UCSD-AML1 (cell line): ENCODE data around the gene SEC24A.
A peak's percentile ranks its signal among the peaks of the same experiment; 100 is the strongest.
"Not testable (repeated sequence)": the region's sequence is repeated elsewhere in the genome, so short reads cannot be mapped to it uniquely, and the experiment has no call there.

Experiments used
- DNase-seq: peaks from one replicate; lab custom pipeline; 2025; ENCODE audit not compliant: unreplicated experiment; lab: John Stamatoyannopoulos, UW

SEC24A gene

DNA sequence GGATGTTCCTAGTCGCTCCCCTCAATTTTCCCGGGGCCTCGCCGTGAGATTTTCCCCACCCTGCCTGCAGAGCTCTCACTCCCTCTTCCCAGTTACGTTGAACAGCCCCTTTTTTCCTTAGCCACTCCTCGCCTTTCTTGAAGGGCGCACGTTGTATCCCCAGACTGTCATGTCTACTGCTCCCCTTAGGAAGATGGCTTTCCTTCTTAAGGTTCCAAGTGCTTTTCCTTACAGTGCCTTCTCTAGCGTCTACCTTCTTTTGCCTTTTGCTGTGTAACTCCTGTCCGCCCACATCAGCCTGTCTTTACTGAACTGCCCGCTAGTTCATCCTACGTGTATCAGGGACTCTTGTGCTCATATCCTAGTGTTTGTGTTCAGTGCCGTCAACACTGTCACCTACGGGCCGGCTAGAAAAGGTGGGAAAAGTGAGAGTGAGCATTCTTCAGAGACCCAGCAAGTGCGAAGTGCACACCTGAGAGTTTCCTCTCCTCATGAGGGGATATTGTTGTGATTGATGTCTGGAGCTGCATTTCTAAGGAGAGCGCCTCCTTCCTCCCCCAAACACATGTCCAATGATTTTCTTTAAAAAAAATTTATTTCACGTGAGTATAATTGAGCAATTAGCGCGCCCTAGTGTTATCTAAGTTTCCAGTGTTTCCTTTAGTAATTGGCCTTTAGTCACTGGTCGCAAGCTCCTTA lies 90.5 kb downstream of the SEC24A start:
- peak; percentile 36 for DNase-seq

- DNase-seq = no peak
Observed at GRCh38 chr5:134741052-134741451, 92.5 kb downstream of the SEC24A start.

DNA sequence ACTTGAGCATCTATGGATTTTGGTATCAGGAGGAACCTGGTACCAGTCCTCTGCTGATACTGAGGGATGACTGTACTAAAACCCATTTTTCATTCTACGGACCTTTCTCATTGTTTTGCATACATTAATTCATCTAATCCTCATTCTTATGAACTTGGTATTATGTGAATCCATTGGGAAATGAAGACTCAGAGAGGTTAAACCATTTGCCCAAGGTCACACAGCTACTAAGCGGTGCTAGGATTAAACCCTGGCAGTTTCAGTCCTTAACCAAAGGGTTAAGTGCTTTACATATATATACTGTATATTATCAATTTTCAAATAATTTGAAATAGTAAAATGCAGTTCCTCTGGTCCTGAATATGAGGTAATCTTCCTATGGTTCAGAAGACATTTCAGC lies 93.5 kb downstream of the SEC24A start:
- DNase-seq = no peak

DNA sequence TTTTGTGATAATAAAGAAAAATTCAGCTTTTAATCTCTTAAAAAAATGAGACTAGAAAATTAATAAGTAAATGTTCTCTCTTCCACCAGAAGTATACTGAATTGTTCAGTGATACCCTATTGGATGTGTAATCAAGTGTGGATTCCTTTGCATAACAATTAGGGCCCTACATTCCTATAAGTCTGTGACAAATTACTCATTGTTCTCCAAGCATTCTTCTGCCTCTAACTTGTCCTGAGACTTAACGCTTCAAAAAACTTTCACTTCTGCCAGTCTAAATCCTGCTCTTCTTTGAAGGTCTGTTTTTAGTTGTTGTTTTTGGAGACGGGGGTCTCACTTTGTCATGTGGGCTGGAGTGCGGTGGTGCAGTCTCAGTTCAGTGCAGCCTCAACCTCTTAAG lies 100.8 kb downstream of the SEC24A start:
- DNase-seq = no peak

DNA sequence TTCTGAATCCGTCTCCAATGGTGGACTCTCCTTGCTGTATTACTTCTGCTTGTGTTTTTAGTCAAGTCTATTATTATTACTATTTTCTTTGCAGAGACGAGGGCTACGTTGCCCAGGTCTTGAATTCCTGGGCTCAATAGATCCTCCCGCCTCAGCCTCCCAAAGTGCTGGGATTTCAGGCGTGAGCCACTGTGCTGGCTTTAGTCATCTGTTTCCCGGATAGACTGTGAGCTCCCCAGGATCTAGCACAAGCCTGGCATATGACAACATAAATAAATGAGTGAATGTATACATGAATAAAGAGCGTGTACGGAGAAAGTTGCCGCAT lies 109.6 kb downstream of the SEC24A start:
- DNase-seq = no peak

DNA sequence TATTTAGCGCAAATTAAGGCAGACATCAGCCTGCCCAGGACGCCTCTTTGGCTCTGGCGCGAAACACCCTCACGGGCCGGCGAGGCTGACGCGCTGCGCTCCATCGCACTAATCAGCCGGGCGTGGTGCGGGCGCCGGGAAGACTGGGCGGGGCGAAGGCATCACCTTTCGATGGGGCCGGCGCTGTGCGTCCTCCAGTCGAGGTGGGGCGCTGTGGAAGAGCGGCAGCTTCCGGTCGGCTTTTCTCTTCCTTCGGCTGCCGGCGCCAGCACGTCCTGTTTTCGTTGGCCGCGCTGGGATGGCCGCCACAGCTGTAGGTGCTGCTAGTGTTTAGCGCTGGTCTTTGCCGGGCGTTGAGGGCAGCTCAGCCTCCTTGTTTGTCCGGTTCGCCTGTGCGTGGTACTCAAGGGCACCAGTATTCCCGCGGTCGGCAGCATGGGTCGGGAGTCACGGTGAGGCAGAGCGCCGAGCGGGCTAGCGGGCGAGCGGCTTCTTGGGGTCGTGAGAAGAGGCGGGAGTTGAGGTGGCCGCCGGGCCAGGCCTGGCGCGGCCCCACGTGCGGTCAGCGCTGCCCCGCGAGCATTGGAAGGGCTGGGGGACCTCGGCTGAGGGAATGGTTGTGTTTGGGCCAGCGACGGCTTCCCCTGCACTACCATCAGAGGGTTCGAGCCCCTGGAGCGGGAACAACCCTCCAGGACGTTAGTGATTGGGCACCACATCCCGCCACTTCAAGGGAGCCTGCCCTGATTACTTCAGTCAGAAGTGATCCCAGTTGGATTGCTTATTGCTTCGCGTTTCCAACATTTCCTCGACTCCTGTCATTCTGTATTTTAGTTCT lies 110.1 kb downstream of the SEC24A start, which contains the start of gene DDX46:
Gene DDX46 (plus strand): TSS at position 276 of the 838 bp plus-strand sequence. CDS start 160 bp downstream, at position 436.
- peak; percentile 95 for DNase-seq

GRCh38 chr5:134767528-134768291 lies 119.1 kb downstream of the SEC24A start:
- not testable (repeated sequence) for DNase-seq

DNA sequence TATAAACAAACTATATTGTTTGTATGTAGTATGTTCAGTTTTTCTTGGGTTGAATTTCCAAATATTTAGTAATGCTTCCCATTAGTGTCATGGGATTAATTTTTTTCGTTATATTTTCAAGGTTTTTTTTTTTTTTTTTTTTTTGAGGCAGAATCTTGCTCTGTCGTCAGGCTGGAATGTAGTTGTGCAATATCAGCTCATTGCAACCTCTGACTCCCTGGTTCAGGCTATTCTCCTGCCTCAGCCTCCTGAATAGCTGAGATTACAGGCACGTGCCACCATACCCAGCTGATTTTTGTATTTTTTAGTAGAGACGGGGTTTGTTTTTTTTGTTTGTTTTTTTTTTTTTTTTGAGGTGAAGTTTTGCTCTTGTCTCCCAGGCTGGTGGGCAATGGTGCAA lies 120.6 kb downstream of the SEC24A start:
- no peak for DNase-seq

GRCh38 chr5:134772461-134773125 lies 124.0 kb downstream of the SEC24A start:
- DNase-seq = no peak

GRCh38 chr5:134777366-134777765 lies 128.8 kb downstream of the SEC24A start:
- no peak for DNase-seq
